HEK293T (cell line): Measurements from ENCODE around the gene RPA3.

ENCODE experiments used
- CTCF ChIA-PET: fragments of 350-600 bp; formaldehyde crosslinking; extraction: SDS; loops from one replicate; lab custom pipeline; 2021; ENCODE audit warnings: antibody characterized with exemption, inconsistent platforms; lab: Yijun Ruan, JAX
- POLR2A ChIA-PET: fragments of 350-600 bp; formaldehyde crosslinking; extraction: SDS; loops from one replicate; lab custom pipeline; 2020; ENCODE audit warnings: antibody characterized with exemption, inconsistent platforms; lab: Yijun Ruan, JAX
- DNase-seq: peaks from one replicate; pipeline ENCODE4 v3.0.0; 2012; ENCODE audit warnings: mixed read lengths; ENCODE audit errors: extremely low spot score
- ARNT ChIP-seq: fragments of 450-650 bp; IDR thresholded peaks from 2 replicates; pipeline ENCODE4 v1.6.1; 2017; ENCODE audit warnings: mild to moderate bottlenecking
- BHLHE40 ChIP-seq: fragments of 450-650 bp; IDR thresholded peaks from 2 replicates; pipeline ENCODE4 v1.6.1; 2016; ENCODE audit warnings: mild to moderate bottlenecking, moderate library complexity, borderline replicate concordance
- CTBP1 ChIP-seq: fragments of 450-650 bp; IDR thresholded peaks from 2 replicates; pipeline ENCODE4 v1.6.1; 2016; ENCODE audit warnings: borderline replicate concordance
- ELF4 ChIP-seq: fragments of 450-650 bp; IDR thresholded peaks from 2 replicates; pipeline ENCODE4 v1.6.1; 2017; ENCODE audit warnings: antibody characterized with exemption
- FOXA1 ChIP-seq: fragments of 450-650 bp; IDR thresholded peaks from 2 replicates; pipeline ENCODE4 v1.6.1; 2016; ENCODE audit warnings: mild to moderate bottlenecking
- FOXK2 ChIP-seq: fragments of 450-650 bp; IDR thresholded peaks from 2 replicates; pipeline ENCODE4 v1.6.1; 2016; ENCODE audit warnings: mild to moderate bottlenecking
- FOXM1 ChIP-seq: fragments of 450-650 bp; IDR thresholded peaks from 2 replicates; pipeline ENCODE4 v1.6.1; 2017; ENCODE audit warnings: mild to moderate bottlenecking, borderline replicate concordance
- HDGF ChIP-seq: fragments of 450-650 bp; IDR thresholded peaks from 2 replicates; pipeline ENCODE4 v1.6.1; 2017; ENCODE audit warnings: antibody characterized with exemption, borderline replicate concordance
- L3MBTL2 ChIP-seq: fragments of 450-650 bp; conservative IDR thresholded peaks from 2 replicates; pipeline ENCODE4 v1.6.1; 2016; ENCODE audit warnings: mild to moderate bottlenecking
- LEF1 ChIP-seq: fragments of 450-650 bp; IDR thresholded peaks from 2 replicates; pipeline ENCODE4 v1.6.1; 2017; ENCODE audit warnings: mild to moderate bottlenecking, borderline replicate concordance
- NFRKB ChIP-seq: fragments of 450-650 bp; IDR thresholded peaks from 2 replicates; pipeline ENCODE4 v1.6.1; 2016; ENCODE audit warnings: mild to moderate bottlenecking, moderate library complexity
- PKNOX1 ChIP-seq: fragments of 450-650 bp; IDR thresholded peaks from 2 replicates; pipeline ENCODE4 v1.6.1; 2016
- SP1 ChIP-seq: fragments of 450-650 bp; IDR thresholded peaks from 2 replicates; pipeline ENCODE4 v1.6.1; 2017
- SUZ12 ChIP-seq: fragments of 450-650 bp; IDR thresholded peaks from 2 replicates; pipeline ENCODE4 v1.6.1; 2016; ENCODE audit warnings: mild to moderate bottlenecking
- TARDBP ChIP-seq: fragments of 450-650 bp; IDR thresholded peaks from 2 replicates; pipeline ENCODE4 v1.6.1; 2016
- ZNF384 ChIP-seq: fragments of 450-650 bp; IDR thresholded peaks from 2 replicates; pipeline ENCODE4 v1.6.1; 2016

RPA3 gene

GRCh38 chr7:7701527-7701926 lies 16.9 kb downstream of the RPA3 start:
- POLR2A ChIA-PET = no interaction called here
- TF ChIP-seq SUZ12 (no peak), NFRKB (no peak)
- CTCF ChIA-PET = no interaction called here
- no peak for DNase-seq

- ChIA-PET CTCF (no interaction called here), POLR2A (no interaction called here)
- DNase-seq = no peak
- TF ChIP-seq ARNT (no peak), FOXM1 (no peak), FOXK2 (no peak), ZNF384 (no peak), TARDBP (no peak), HDGF (no peak)
Measured at GRCh38 chr7:7699970-7700369, 18.4 kb downstream of the RPA3 start.

GRCh38 chr7:7699380-7699779 lies 19.0 kb downstream of the RPA3 start:
- ChIA-PET POLR2A (no interaction called here), CTCF (no interaction called here)
- no peak for TF ChIP-seq HDGF
- TF ChIP-seq FOXM1 = no peak
- TF ChIP-seq PKNOX1 = no peak
- no peak for TF ChIP-seq ARNT
- TF ChIP-seq CTBP1 = no peak
- no peak for TF ChIP-seq ZNF384
- TF ChIP-seq TARDBP = no peak
- TF ChIP-seq NFRKB = no peak
- TF ChIP-seq ELF4 = no peak
- TF ChIP-seq FOXK2 = no peak
- no peak for TF ChIP-seq LEF1
- no peak for TF ChIP-seq SP1
- TF ChIP-seq L3MBTL2 = no peak
- no peak for TF ChIP-seq BHLHE40
- no peak for TF ChIP-seq SUZ12
- TF ChIP-seq FOXA1 = no peak
- DNase-seq = no peak

- ChIA-PET POLR2A (no interaction called here), CTCF (interaction anchor here (0.6 kb wide), 1 partner anchor 9 kb away, joined by 7 read pairs; no protein-coding TSS in a partner anchor)
- no peak for TF ChIP-seq SP1
- TF ChIP-seq FOXM1 = no peak
- TF ChIP-seq BHLHE40 = no peak
- TF ChIP-seq LEF1 = no peak
- no peak for TF ChIP-seq L3MBTL2
- no peak for TF ChIP-seq ELF4
- no peak for TF ChIP-seq FOXA1
- TF ChIP-seq TARDBP = no peak
- TF ChIP-seq ARNT = no peak
- TF ChIP-seq CTBP1 = no peak
- TF ChIP-seq ZNF384 = no peak
- TF ChIP-seq SUZ12 = no peak
- no peak for TF ChIP-seq HDGF
- TF ChIP-seq PKNOX1 = no peak
- no peak for DNase-seq
Measured at GRCh38 chr7:7698930-7699329, 19.5 kb downstream of the RPA3 start.

GRCh38 chr7:7696458-7697119 lies 21.8 kb downstream of the RPA3 start:
- TF ChIP-seq FOXM1 (no peak), NFRKB (no peak), TARDBP (no peak), BHLHE40 (no peak)
- DNase-seq = no peak
- ChIA-PET POLR2A (interaction anchor here (0.5 kb wide), 1 partner anchor 23 kb away, joined by 3 read pairs; no protein-coding TSS in a partner anchor), CTCF (no interaction called here)

- CTCF ChIA-PET = no interaction called here
- POLR2A ChIA-PET = no interaction called here
- no peak for DNase-seq
- TF ChIP-seq BHLHE40 = no peak
- TF ChIP-seq PKNOX1 = no peak
- no peak for TF ChIP-seq L3MBTL2
- TF ChIP-seq NFRKB = no peak
- no peak for TF ChIP-seq SP1
- no peak for TF ChIP-seq ARNT
- TF ChIP-seq SUZ12 = no peak
Measured at GRCh38 chr7:7695111-7695817, 23.1 kb downstream of the RPA3 start.
